ENCODE results near the gene CHM.
"Not testable (repeated sequence)": the region's sequence is repeated elsewhere in the genome, so short reads cannot be mapped to it uniquely, and the experiment has no call there.

The CHM gene, protein sequence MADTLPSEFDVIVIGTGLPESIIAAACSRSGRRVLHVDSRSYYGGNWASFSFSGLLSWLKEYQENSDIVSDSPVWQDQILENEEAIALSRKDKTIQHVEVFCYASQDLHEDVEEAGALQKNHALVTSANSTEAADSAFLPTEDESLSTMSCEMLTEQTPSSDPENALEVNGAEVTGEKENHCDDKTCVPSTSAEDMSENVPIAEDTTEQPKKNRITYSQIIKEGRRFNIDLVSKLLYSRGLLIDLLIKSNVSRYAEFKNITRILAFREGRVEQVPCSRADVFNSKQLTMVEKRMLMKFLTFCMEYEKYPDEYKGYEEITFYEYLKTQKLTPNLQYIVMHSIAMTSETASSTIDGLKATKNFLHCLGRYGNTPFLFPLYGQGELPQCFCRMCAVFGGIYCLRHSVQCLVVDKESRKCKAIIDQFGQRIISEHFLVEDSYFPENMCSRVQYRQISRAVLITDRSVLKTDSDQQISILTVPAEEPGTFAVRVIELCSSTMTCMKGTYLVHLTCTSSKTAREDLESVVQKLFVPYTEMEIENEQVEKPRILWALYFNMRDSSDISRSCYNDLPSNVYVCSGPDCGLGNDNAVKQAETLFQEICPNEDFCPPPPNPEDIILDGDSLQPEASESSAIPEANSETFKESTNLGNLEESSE

DNA sequence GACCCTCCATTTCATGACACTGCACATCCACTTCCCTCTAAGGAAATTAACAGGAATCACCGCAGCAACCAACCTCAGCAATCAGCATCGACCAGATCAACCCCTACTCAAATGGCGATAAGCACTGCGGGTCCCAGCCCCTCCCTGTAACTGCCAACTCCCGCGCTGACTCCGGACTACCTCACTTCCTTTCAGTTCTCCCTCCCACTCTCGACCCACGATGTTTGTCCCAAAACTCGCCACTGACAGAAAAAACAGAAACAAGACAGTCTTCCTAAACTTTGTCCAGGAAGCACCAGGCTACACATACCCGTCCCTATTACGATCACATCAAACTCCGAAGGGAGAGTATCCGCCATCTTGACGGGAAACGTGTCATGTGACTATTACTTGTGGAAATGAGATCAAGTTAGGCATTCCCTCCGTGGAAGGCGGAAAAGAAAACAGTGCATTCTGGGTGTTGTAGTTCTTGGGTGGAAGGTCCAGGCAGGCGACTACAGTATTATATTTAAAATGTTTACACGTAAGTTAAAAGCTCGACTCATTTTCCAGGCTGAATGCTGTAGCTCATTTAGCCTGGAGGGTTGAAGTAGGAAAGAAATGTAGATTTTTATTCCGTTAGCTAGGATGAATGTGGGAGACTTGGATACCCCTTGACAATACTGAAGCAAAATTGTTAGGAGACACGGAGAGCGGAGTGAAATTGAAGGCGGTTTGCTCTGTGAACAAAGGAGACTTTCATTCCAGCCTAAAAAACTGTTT, at the start of gene CHM:
Gene CHM, minus strand, starts transcription at position 385 of the 762 bp plus-strand sequence. Its CDS starts 26 bp downstream, at position 359.
- no peak for DNase-seq

DNA sequence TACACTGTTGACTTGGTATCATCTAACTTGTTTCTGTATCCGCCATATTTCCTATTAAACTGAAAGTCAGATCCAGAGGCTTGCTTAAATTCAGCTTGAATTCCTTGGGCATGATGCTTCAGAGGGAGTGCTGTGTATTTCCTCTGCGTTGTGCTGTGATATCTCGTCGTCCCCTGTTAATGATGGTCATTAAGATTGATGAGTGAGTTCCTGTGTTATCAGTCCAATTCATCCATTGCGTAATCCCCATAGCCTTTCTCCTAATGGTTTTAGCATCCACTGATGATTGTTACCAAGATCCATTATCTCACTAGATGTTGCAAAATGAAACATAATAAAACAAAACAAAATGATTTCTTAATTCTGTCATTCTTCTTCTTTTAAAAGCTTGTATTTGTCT, 31.3 kb upstream of the CHM start:
- no peak for DNase-seq

DNA sequence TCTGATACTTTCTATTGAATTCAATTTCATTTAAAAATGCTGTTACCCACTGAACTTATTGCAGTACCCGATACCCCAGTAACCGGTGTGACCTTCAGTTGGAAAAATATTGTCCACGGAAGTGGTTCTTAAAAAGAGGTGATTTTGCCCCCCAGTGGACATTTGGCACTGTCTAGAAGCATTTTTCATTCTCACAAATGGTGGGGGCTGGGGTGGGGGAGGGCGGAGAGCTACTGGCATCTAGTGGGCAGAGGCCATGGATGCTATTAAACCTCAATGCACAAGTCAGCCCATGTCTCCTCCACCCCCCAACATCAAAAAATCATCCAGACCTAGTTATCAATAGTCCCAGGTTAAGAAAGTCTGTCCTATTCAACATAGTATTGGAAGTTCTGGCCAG, 19.6 kb upstream of the CHM start:
- no peak for DNase-seq

DNA sequence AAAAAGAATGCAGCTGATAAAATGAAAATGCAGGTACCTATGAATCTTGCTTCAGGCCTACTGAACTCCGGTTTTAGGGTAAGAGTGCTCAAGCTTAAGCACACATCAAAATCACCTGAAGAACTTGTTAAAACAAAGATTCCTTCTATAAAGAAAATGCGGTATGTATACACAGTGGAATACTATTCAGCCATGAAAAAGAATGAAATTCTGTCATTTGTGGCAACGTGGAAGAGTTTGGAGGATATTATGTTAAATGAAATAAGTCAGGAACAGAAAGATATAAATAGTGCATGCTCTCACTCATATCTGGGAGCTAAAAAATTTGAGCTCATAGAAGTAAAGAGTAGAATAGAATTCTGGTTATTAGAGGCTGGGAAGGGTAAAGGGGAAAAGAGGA, 14.0 kb upstream of the CHM start:
- no peak for DNase-seq

DNA sequence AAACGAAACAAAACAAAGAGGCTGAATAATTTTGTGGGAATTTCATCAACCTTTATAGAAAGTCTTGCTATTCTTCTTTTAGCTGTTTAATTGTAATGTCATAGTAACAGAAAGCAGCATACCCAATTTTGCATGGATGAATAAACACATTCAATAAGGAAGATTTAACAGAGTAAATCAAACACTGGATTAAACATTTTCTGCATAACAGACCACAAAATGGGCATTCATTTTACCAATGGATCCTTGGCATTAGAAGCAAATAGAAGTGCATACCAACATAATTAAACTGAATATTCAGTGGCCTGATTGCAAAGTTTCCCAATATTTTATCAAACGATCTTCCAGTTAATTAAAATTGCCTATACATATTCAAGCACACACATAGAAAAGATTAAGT, 4.4 kb upstream of the CHM start:
- no peak for DNase-seq

DNA sequence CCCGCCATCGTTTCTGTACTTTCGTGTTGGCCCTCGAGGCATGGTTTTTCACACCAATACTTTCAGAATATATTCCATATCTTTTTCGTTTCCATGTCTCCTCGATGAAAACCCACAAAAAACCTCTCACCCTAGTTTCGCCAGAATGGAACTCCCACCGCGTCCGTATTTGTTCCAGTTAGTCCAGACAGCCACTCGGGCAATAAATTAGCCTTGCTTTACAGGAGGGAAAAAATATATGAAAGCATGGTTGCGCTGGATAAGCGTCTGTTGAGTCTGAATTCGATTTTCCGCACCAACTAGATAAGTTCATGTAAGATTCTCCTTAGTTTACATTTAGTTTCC, 550 bp upstream of the CHM start:
- DNase-seq, result no peak

DNA sequence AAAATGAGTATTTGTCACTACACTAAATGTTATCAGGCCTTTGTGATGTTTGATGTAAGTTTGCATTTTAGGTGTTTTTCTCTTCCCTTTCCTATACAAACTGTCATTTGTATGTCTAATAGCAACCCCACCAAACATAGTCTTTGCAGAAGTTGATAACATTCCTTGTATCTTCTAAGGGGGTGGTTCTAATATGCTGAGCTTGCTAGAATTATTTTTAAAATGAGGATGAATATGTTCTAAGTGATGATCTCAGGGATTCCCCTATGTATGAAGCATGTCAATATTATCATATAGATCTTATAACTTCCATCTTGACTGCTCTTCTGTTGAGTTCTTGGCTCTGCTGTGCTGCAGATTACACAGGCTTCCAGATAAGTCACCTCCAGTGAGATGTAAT, 3.1 kb downstream of the CHM start:
- no peak for DNase-seq

DNA sequence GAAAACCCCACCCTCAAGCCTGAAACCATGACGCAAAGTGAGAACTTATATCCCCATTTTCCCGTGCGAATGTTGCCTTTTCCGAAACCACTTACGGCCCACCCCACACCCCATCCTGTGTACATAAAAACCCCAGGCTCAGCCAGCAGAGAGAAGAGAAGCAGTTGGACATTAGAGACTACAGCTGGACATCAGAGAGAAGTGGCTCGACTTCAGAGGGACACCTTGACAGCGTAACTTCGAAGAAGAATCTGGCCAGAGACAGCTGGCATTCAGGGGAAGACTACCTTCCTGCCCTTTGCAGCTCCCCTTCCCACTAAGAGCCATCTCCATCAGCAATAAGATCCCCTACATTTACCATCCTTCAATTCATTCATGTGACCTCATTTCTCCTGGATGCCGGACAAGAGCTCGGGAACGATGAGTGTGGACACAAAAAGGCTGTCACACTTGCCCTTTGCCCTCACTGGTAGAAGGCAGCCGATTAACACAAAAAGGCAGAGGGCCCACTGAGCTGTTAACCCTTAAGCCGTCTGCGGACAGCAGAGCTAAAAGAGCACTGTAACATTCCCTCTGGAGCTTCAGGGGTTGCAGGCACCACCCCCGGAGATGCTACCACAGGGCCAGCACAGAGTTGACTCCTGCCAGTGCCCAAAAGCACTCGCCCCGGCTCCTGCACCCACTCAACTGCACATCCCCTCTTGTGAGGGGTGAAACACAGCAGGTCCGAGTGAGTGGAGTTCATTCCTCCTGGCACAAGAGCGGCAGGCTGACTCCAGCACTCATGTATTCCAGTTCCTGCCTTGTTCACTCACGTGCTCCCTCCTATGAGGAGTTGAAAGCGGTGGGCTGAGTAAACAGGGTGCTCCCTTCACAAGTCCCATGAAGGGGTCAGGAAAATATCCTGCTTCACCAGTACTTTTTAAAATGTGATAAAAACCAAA, 7.5 kb downstream of the CHM start:
- no peak for DNase-seq

DNA sequence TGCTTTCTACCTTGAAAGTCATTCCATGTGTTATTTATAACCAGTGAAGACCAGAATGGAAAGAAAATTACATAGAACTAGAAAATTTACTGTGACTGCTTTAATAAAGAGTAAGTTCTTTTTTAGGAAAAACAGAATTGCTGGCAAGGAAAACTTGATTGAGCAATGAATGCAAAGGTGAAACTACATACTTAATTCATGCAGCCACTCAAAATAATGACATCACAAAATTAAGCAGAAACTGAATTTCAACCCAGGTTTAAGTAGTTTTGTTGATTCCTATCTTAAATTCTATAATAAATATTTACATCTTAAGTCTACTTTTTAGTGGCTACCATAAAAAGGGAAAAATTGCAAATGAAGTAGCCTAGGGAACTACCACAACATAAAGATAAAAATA, 14.0 kb downstream of the CHM start:
- no peak for DNase-seq

DNA sequence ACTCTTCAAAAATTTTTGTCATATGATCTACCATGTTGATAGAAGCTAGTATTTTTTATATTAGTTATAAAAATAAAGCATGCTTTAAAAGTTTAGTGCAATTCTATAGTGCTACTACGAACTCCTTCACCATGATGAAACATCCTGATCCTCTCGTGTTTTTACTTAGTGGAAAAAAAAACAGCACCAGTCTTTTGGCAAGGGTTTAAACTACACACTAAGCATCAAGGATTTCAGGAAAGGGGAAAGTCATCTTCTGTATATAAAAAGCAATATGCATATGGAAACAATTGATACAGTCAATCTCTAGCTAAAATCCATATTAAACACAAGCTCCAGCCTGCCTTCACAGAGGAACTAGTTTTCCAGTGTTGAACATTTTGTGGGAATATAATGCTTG, 18.7 kb downstream of the CHM start:
- no peak for DNase-seq

DNA sequence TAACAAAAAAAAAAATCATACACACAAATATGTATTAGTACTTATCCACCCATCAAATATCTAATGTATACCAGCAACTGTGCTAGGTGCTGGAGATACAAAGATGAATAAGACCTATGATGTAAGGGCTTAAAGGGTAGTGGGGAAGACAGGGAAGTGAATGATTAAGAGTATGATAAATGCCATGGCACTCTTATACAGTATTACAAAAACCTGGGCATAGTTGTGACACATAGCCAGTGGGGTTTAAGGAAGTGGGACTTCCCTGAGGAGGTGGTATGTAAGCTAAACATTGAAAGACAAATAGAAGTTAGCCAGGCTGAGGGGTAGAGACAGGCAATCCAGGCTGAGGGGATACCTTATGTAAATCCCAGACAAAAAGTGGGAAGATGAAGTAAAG, 23.5 kb downstream of the CHM start:
- no peak for DNase-seq

DNA sequence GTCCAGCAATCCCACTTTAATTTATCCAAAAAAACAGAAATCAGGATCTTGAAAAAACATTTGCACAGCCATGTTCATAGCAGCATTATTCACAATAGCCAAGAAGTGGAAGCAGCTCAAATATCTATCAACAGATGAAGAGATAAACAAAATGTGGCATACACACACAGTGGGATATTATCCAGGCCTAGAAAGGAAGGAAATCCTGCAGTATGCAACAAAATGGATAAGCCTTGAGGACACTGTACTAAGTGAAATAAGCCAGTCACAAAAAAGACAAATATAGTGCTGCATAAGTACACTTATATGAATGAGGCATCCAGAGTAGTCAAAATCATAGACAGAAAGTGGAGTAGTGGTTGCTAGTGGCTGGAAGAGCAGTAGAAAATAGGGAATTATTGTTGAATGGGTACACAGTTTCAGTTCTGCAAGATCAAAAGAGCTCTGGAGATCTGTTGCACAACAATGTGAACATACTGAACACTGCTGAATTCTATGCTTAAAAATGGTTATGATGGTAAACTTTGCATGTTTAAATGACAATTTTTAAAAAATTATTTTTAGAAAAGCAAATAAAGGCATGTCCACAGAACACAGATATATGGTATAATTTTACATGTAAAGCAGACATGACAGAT, 25.6 kb downstream of the CHM start:
- no peak for DNase-seq

DNA sequence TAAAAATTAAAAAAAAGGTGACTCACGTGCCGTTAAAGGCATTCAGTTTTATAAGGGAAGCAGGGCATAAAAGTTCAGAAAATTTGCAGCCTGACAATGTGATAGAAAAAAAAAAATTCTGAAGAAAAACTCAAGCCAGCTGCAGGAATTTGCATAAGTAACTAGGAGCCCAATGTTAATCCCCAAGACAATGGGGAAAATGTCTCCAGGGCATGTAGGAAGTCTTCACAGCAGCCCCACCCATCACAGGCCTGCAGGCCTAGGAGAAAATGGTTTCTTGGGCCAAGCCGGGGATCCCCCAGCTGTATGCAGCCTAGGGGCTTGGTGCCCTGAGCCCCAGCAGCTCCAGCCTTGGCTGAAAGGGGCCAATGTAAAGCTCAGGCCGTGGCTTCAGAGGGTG, 31.2 kb downstream of the CHM start:
- no peak for DNase-seq

DNA sequence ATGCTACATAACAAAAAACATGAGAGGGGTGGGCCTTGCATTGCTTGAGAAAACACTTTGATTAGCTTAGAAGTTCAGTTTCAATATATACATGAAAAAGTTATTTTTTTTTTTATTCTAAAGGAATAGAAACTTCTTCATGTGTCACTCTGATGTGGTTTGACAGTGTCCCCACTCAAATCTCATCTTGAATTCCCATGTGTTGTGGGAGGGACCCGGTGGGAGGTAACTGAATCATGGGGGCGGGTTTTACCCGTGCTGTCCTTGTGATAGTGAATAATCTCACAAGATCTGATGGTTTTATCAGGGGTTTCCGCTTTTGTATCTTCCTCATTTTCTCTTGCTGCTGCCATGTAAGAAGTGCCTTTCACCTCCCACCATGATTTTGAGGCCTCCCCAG, 32.4 kb downstream of the CHM start:
- DNase-seq, result not testable (repeated sequence)

DNA sequence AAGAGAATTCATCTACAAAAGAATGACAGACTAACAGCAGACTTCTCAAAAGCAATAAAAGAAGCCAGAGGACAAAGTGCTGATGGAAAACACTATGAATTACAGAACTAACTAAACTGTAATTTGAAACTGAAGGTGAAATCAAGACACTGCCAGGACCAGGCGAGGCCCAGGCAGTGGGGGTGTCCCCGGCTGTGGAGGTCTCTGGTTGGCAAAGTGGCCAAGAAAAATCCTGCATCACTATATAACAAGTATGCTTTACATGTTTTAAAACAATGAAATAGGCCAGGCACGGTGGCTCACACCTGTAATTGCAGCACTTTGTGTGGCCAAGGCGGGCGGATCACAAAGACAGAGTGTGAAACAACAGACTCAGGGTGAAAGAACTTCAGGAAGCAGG, 32.9 kb downstream of the CHM start:
- DNase-seq, result no peak

DNA sequence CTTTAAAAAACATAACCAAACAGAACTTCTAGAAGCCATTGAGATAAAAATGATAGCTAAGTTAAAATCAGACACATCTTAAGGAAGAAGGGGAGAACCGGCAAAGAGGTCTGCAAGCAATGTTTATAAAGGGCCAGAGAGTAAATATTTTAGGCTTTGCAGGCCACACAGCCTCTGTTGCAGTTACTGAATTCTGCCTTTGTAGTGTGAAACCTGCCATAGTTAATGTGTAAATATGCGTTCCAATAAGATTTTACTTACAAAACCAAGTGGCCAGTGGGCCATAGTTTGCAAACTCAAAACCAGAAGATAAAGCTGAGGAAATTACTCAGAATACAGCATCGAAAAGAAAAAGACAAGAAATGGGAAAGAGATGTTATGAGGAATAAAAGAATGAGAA, 33.6 kb downstream of the CHM start:
- no peak for DNase-seq

DNA sequence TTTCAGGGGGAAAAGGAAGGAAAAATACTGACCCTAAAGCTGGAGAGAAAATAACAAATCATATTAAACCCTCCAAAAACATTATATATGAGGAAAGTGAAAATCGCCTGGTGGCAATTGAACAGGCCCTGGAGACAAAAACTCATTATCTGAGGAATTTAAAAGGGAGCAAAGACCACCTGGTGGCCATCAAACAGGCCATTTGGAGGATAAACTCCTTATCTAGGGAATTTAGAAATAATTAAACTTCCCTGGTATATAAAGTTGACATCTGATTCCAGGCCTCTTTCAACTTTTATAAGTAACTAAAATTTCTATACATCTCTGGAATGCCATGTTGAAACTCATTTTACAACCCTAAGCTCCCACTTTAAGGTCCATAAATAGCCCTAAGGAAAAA, 35.2 kb downstream of the CHM start:
- DNase-seq, result no peak

DNA sequence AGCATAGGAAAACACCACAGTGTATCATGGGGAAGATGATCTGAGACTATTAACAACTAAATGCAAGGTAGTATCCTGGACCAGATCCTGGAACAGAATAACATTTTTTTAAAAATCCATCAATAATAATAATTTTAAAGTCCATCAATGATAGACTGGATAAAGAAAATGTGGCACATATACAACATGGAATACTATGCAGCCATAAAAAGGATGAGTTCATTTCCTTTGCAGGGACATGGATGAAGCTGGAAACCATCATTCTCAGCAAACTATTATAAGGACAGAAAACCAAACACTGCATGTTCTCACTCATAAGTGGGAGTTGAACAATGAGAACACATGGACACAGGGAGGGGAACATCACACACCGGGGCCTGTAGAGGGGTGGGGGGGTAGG, 37.6 kb downstream of the CHM start:
- DNase-seq, result not testable (repeated sequence)

DNA sequence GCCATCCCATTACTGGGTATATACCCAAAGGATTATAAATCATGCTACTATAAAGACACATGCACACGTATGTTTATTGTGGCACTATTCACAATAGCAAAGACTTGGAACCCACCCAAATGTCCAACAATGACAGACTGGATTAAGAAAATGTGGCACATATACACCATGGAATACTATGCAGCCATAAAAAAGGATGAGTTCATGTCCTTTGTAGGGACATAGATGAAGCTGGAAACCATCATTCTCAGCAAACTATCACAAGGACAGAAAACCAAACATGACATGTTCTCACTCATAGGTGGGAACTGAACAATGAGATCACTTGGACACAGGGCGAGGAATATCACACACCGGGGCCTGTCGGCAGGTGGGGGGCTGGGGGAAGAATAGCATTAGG, 39.5 kb downstream of the CHM start:
- not testable (repeated sequence) for DNase-seq

DNA sequence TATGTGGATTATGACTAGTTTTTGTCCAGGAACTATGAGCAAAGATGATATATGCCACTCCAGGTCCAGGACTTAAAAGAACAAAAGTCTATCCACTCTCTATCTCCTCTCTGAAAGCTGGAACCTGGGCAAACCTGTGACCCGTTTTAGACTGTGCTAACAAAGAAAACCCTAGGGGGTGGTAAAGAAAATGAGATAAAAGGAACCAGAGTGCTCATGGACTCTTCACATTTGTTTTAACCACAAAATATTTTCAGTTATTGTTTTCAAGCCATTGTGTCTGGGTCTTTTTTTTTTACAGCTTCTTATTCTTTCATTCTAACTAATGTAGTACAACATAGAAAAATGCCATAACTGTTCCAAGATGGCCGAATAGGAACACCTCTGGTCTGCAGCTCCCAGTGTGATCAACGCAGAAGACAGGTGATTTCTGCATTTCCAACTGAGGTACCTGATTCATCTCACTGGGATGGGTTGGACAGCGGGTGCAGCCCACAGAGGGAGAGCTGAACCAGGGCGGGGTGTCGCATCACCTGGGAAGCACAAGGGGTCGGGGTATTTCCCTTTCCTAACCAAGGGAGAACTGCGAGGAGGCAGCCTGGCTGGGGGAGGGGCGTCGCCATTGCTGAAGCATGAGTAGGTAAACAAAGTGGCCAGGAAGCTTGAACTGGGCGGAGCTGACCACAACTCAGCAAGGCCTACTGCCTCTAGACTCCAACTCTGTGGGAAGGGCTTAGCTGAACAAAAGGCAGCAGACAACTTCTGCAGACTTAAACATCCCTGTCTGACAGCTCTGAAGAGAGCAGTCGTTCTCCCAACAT, 45.1 kb downstream of the CHM start:
- DNase-seq, result no peak

DNA sequence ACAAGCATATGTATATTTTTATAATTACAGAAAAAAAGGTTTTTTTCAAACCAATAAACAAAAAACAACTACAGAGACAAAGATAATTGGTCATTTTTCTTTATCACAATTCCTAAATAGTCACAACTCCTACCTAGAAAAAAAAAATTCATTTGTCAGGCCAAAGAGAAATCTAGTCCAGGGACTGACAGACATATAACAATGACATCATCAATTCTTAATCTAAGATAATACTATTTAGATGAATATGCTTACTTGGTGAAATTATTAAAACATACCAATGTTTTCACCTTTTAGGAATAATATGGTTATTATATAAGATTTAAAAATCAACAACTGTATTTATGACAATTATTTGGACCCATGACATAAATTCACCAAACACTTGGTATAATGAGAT, 48.4 kb downstream of the CHM start:
- DNase-seq, result no peak

DNA sequence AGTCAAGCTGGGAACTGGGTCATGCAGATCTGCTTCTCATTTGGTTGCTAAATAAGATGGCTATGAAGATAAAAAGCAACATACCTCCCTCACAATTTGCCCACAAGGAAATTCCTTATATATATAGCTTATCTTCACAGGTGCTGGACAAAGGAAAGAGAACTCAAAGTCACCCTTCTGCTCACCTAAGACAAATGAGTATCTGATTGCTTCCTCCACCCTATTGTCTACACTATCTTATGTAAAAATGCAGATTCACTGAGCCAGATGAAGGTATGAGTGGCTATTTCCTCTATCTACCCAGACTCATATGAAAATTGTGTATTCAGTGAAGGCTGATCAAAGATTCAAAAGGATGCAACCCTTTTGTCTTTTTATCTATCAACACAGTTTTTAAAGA, 50.8 kb downstream of the CHM start:
- DNase-seq, result no peak

Data from activated CD4-positive, CD25-positive, alpha-beta regulatory T cell (primary cell).